NCI-H1105 treated with DMSO at 0.1 percent for 48 hours (cell line): ENCODE data around the gene FBXW10B.
"Not testable (repeated sequence)": the region's sequence is repeated elsewhere in the genome, so short reads cannot be mapped to it uniquely, and the experiment has no call there.

Experiments used
- DNase-seq: peaks from one replicate; lab custom pipeline; 2025; lab: John Stamatoyannopoulos, UW

The FBXW10B gene

GRCh38 chr17:15642014-15642413, 22.5 kb upstream of the FBXW10B start:
- not testable (repeated sequence) for DNase-seq

GRCh38 chr17:15630930-15631453, 11.5 kb upstream of the FBXW10B start:
- DNase-seq: not testable (repeated sequence)

- not testable (repeated sequence) for DNase-seq
Measured at GRCh38 chr17:15629991-15630390, 10.5 kb upstream of the FBXW10B start.

- DNase-seq: not testable (repeated sequence)
Measured at GRCh38 chr17:15623661-15624209, 4.2 kb upstream of the FBXW10B start.

GRCh38 chr17:15623255-15623654, 3.8 kb upstream of the FBXW10B start:
- DNase-seq: not testable (repeated sequence)

GRCh38 chr17:15622124-15622523, 2.6 kb upstream of the FBXW10B start:
- not testable (repeated sequence) for DNase-seq

DNA sequence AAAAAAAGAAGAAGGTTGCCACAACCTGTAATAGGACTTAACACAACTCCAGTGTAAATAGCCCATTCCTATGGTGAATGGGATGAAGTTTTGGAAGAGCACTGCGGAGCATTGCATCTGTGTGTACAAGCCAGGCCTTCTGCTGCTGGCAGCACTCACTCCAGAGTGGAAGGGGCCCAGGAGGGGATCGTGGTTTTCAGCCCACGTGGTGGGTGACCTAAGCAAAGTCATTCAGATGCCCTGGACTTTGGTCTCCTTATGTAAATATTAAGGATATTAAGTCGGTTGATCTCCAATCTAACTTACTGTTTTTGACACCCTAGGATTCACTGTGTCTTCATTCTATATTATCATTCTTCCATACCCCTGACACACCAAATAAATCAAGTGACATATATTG, 2.7 kb downstream of the FBXW10B start:
- not testable (repeated sequence) for DNase-seq

DNA sequence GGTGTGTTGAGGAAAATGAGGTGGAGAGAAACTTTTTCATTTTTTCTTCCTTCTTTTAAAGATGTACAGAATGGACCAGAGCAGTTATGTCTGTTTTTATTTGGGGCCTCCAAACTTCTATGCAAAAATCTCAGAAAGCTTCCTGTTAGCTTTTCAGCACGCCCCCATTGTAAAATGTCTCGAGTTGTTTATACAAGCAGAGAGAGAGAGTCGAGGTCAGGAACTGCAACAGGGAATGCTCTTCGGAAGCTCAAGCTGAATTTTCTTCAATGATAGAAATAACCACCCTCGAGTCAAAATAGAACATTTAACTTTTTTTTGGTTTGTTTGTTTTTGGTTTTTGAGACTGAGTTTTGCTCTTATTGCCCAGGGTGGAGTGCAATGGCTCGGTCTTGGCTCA, 3.7 kb downstream of the FBXW10B start:
- DNase-seq: not testable (repeated sequence)

DNA sequence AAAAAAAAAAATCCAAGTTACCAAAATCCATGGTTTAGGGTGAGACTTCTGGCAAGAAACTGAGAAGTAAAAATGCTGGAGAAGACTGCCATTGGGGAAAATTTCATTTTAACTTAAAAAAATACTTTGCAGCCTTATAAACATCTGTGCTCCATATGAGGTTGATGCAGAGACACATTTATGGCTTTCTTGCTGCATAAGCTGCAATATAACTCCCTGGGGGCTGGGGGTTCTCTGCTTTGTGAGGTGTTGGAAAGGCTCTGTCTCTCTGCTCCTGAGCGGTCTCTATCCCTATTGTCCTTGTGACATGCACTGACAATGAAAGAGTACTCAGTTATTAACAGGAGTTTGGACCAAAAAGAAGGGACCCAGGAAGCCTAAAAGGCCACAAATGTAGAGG, 6.4 kb downstream of the FBXW10B start:
- DNase-seq: not testable (repeated sequence)

GRCh38 chr17:15592960-15593359, 26.5 kb downstream of the FBXW10B start:
- not testable (repeated sequence) for DNase-seq

DNA sequence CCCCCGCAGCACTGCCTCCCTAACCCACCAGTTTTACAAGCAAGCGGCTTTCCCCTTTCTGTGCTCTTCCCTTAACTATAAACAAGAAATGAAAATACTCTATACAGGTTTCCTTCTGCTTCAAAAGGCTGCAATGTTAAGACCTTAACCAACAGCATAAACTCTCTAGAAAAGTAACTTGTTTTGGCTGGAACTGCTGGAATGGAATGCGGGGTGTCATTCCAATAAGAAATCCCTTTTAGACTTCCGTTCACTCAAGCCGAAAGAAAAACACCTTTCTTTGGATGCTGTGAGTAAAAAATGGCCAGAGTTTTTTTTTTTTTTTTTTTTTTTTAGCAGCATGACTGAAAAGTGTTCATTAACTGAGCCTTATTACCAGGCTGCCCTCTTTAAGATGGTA, 27.5 kb downstream of the FBXW10B start:
- DNase-seq: not testable (repeated sequence)

- not testable (repeated sequence) for DNase-seq
Measured at GRCh38 chr17:15590844-15591243, 28.7 kb downstream of the FBXW10B start.

- not testable (repeated sequence) for DNase-seq
Measured at GRCh38 chr17:15589544-15590536, 29.7 kb downstream of the FBXW10B start.

DNA sequence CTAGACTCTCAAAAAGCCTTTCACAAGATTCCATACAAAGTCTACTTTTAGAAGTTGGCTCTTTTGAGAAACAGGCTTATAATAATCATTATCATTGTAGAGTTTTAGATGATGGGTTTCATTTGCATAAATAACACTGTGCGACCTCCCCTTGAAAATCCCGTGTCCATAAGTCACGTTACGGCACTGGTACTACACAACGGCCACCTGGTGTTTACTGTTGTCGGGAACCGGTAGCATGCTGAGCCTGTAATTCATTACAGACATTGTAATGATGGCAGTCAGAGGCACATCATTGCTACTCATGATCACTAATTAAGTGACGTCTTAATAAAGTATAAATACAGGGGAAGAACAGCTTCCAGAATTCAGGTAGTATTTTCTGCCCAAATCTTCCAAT, 31.5 kb downstream of the FBXW10B start:
- DNase-seq: peak; percentile 22

DNA sequence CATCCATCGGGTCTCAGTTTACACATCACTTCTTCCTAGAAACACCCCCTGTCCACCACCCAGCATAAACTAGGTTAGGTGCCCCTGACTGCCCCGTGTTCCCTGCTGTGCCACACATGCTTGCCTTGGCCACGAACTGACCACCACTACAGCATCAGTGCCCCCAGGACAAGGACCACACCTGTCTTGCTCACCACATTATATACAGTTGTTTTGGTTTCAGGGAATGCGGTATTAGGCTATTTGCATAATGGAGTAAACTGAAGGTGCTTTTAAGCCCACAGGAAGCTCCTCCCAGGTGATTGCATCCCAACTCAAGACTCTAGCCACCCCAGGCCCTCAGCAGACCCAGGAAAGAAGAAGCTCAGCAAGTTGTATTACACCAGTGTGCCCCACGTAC, 36.2 kb downstream of the FBXW10B start:
- DNase-seq: not testable (repeated sequence)

- not testable (repeated sequence) for DNase-seq
Measured at GRCh38 chr17:15581462-15581861, 38.0 kb downstream of the FBXW10B start.

DNA sequence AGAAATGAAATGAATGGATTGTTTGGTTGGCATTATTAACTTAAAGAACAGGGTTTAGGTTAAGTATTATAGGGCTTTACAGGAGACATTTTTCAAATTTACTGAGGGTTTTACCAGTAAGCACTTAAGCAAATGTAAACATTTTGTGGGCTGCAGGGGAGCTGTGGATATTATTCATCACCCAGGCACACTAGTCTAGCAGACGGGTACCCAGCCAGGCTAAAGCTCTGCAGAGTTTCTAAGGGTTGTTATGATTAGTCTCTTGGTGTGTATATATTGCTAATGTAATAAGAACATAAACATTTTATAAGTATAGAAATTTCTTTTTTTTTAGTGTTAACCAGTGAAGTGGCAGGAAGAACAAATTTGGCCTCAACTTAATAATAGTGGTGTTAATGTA, 42.7 kb downstream of the FBXW10B start:
- DNase-seq: not testable (repeated sequence)

DNA sequence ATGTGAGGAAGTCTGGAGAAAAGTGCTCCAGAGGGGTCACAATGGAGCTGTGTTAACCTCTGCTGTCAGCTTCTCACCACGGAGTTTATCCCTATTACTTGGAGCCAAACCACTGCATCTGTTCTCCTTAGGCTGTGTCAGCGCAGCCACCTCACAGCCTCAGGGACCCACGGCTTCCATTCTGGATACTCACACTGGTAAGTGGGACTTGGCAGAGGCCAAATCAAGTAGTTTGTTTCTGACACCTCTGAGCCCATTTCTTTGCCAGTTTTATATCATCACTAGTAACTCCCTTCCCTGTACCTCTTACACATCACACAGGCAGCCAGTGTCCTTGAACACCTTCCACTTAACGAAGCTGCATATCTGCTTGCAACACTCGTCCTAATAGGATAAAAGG, 44.8 kb downstream of the FBXW10B start:
- not testable (repeated sequence) for DNase-seq

GRCh38 chr17:15573870-15574269, 45.6 kb downstream of the FBXW10B start:
- not testable (repeated sequence) for DNase-seq
